Parathyroid adenoma (tissue), 2 donors: ENCODE results near the gene RHCE.
"Not testable (repeated sequence)": the region's sequence is repeated elsewhere in the genome, so short reads cannot be mapped to it uniquely, and the experiment has no call there.

Experiments
- H2AFZ ChIP-seq: fragments of 300-600 bp; sonication (generic); one replicate; pipeline ENCODE4 v1.7.0; 2017; ENCODE audit warnings: antibody characterized with exemption, mild to moderate bottlenecking
- H3K27ac ChIP-seq: fragments of 300-600 bp; sonication (generic); one replicate; pipeline ENCODE4 v1.7.0; 2017
- H3K27me3 ChIP-seq: fragments of 300-600 bp; sonication (generic); one replicate; pipeline ENCODE4 v1.7.0; 2017; ENCODE audit warnings: low read length; ENCODE audit not compliant: control insufficient read depth, insufficient read depth
- H3K36me3 ChIP-seq: fragments of 300-600 bp; sonication (generic); one replicate; pipeline ENCODE4 v1.7.0; 2017; ENCODE audit warnings: low read length; ENCODE audit not compliant: control insufficient read depth, insufficient read depth
- H3K4me1 ChIP-seq: fragments of 300-600 bp; sonication (generic); one replicate; pipeline ENCODE4 v1.7.0; 2017; ENCODE audit warnings: control low read depth
- H3K4me2 ChIP-seq: fragments of 300-600 bp; sonication (generic); one replicate; pipeline ENCODE4 v1.7.0; 2017; ENCODE audit warnings: low read length
- H3K4me3 ChIP-seq: fragments of 300-600 bp; sonication (generic); one replicate; pipeline ENCODE4 v1.7.0; 2017; ENCODE audit warnings: low read depth, low read length
- H3K79me2 ChIP-seq: fragments of 300-600 bp; sonication (generic); one replicate; pipeline ENCODE4 v1.7.0; 2017; ENCODE audit warnings: control low read depth
- H3K9ac ChIP-seq: fragments of 300-600 bp; sonication (generic); one replicate; pipeline ENCODE4 v1.7.0; 2017; ENCODE audit warnings: mild to moderate bottlenecking
- H3K9me3 ChIP-seq: fragments of 300-600 bp; sonication (generic); one replicate; pipeline ENCODE4 v1.7.0; 2017; ENCODE audit warnings: low read length; ENCODE audit not compliant: control insufficient read depth
- CTCF ChIP-seq: fragments of 300-600 bp; sonication (generic); IDR thresholded peaks from one replicate; pipeline ENCODE4 v1.7.0; 2017; ENCODE audit warnings: antibody characterized with exemption, mild to moderate bottlenecking
- donor health status: primary hyperparathyroidism.

The RHCE gene

GRCh38 chr1:25430073-25430966, 9.7 kb upstream of the RHCE start, which contains the start of gene MACO1:
TSS of gene MACO1 (plus strand) at chr1:25430897. CDS start at chr1:25431099, 202 bp downstream.
- no peaks in the 10 kb centered on the region for H3K36me3 ChIP-seq
- TF ChIP-seq CTCF = no peak

GRCh38 chr1:25428475-25429166, 8.0 kb upstream of the RHCE start:
- no peaks in the 10 kb centered on the region for H3K36me3 ChIP-seq
- H3K4me1 ChIP-seq = no peaks in the 10 kb centered on the region
- no peak for TF ChIP-seq CTCF
- H2AFZ ChIP-seq = no peak overlapping the region
- no peaks in the 10 kb centered on the region for H3K79me2 ChIP-seq
- no peak overlapping the region for H3K27ac ChIP-seq
- H3K4me3 ChIP-seq = no peak overlapping the region
- no peak overlapping the region for H3K9ac ChIP-seq
- no peaks in the 10 kb centered on the region for H3K27me3 ChIP-seq
- H3K9me3 ChIP-seq = no peaks in the 10 kb centered on the region
- no peak overlapping the region for H3K4me2 ChIP-seq

More at GRCh38 chr1:25430073-25430966, 9.7 kb upstream of the RHCE start, which contains the start of gene MACO1:
- H2AFZ ChIP-seq = peak within 1 kb of the TSS; percentile 51
- H3K4me2 ChIP-seq = peak within 1 kb of the TSS; percentile 97
- H3K79me2 ChIP-seq = no peaks in the 10 kb centered on the region
- peak within 1 kb of the TSS; percentile 66 for H3K4me3 ChIP-seq
- H3K9ac ChIP-seq = peak within 1 kb of the TSS; percentile 53
- H3K27me3 ChIP-seq = no peaks in the 10 kb centered on the region
- H3K27ac ChIP-seq = peak within 1 kb of the TSS; percentile 72
- no peaks in the 10 kb centered on the region for H3K9me3 ChIP-seq
- H3K4me1 ChIP-seq = peaks cover 3% of the 10 kb centered on the region

GRCh38 chr1:25427696-25428095, 7.1 kb upstream of the RHCE start:
- TF ChIP-seq CTCF = no peak
- no peak overlapping the region for H3K27ac ChIP-seq

GRCh38 chr1:25425098-25426085, 4.8 kb upstream of the RHCE start:
- no peak overlapping the region for H3K4me3 ChIP-seq
- no peaks in the 10 kb centered on the region for H3K4me1 ChIP-seq
- no peak overlapping the region for H3K9ac ChIP-seq
- H2AFZ ChIP-seq = no peak overlapping the region
- H3K4me2 ChIP-seq = no peak overlapping the region
- no peaks in the 10 kb centered on the region for H3K9me3 ChIP-seq
- H3K27ac ChIP-seq = no peak overlapping the region
- no peaks in the 10 kb centered on the region for H3K27me3 ChIP-seq
- TF ChIP-seq CTCF = no peak
- no peaks in the 10 kb centered on the region for H3K79me2 ChIP-seq
- no peaks in the 10 kb centered on the region for H3K36me3 ChIP-seq

More at GRCh38 chr1:25427696-25428095, 7.1 kb upstream of the RHCE start:
- Histone ChIP-seq H3K4me3 (no peak overlapping the region), H3K27me3 (no peaks in the 10 kb centered on the region), H3K9me3 (no peaks in the 10 kb centered on the region), H3K4me1 (no peaks in the 10 kb centered on the region), H3K79me2 (no peaks in the 10 kb centered on the region), H2AFZ (no peak overlapping the region), H3K4me2 (no peak overlapping the region), H3K9ac (no peak overlapping the region), H3K36me3 (no peaks in the 10 kb centered on the region)

- H3K4me2 ChIP-seq, H3K79me2 ChIP-seq, H3K9ac ChIP-seq, H3K27ac ChIP-seq, H3K9me3 ChIP-seq, H3K4me3 ChIP-seq, H3K4me1 ChIP-seq, H2AFZ ChIP-seq, H3K36me3 ChIP-seq, H3K27me3 ChIP-seq: not testable (repeated sequence)
Observed at GRCh38 chr1:25423206-25423605, 2.6 kb upstream of the RHCE start.

GRCh38 chr1:25419339-25419738, 1.3 kb downstream of the RHCE start:
- H3K79me2 ChIP-seq, H3K4me1 ChIP-seq, H3K4me3 ChIP-seq, H3K36me3 ChIP-seq, H3K9ac ChIP-seq, H3K4me2 ChIP-seq, H3K27ac ChIP-seq, H3K27me3 ChIP-seq, H3K9me3 ChIP-seq, H2AFZ ChIP-seq: not testable (repeated sequence)
